HL-60 (cell line): ENCODE measurements around the gene SLC25A19.
"Not testable (repeated sequence)": the region's sequence is repeated elsewhere in the genome, so short reads cannot be mapped to it uniquely, and the experiment has no call there.

ENCODE experiments used
- DNase-seq, 2 experiments: peaks; one replicate each; pipeline ENCODE4 v3.0.0-alpha.2; 2010 to 2020; ENCODE audit warnings: low read depth in 1 of 2, low spot score in 1 of 2
- H3K27ac ChIP-seq: fragments of 250-450 bp; sonication (Bioruptor Pico); replicated peaks from 2 replicates; pipeline ENCODE4 v1.5.1; 2020; ENCODE audit warnings: mild to moderate bottlenecking, moderate library complexity
- H3K27me3 ChIP-seq: fragments of 250-450 bp; sonication (Bioruptor Pico); 2 replicates; pipeline ENCODE4 v1.5.1; 2021; ENCODE audit warnings: mild to moderate bottlenecking, moderate library complexity; ENCODE audit not compliant: insufficient read depth, poor library complexity, severe bottlenecking
- H3K4me3 ChIP-seq: replicated peaks from 2 replicates; pipeline ENCODE4 v1.5.1; 2011; ENCODE audit warnings: mild to moderate bottlenecking, control low read depth, low read length; ENCODE audit not compliant: insufficient read depth
- GABPA ChIP-seq: IDR thresholded peaks from 2 replicates; pipeline ENCODE4 v1.6.1; 2012; ENCODE audit warnings: low read depth
- POLR2AphosphoS5 ChIP-seq: IDR thresholded peaks from 2 replicates; pipeline ENCODE4 v1.6.1; 2012; ENCODE audit warnings: low read depth
- SPI1 ChIP-seq: IDR thresholded peaks from 2 replicates; pipeline ENCODE4 v1.6.1; 2012; ENCODE audit warnings: low read depth, mild to moderate bottlenecking, borderline replicate concordance
- TF ChIP-seq, protein P1 (sequence below): IDR thresholded peaks from 2 replicates; pipeline ENCODE4 v1.6.1; 2012; ENCODE audit warnings: low read depth; ENCODE audit not compliant: insufficient replicate concordance
- TF ChIP-seq, protein P2 (sequence below): IDR thresholded peaks from one replicate; pipeline ENCODE4 v1.5.1; 2011; ENCODE audit warnings: low read length, control low read depth, inconsistent platforms; ENCODE audit not compliant: insufficient read depth

Gene SLC25A19

DNA sequence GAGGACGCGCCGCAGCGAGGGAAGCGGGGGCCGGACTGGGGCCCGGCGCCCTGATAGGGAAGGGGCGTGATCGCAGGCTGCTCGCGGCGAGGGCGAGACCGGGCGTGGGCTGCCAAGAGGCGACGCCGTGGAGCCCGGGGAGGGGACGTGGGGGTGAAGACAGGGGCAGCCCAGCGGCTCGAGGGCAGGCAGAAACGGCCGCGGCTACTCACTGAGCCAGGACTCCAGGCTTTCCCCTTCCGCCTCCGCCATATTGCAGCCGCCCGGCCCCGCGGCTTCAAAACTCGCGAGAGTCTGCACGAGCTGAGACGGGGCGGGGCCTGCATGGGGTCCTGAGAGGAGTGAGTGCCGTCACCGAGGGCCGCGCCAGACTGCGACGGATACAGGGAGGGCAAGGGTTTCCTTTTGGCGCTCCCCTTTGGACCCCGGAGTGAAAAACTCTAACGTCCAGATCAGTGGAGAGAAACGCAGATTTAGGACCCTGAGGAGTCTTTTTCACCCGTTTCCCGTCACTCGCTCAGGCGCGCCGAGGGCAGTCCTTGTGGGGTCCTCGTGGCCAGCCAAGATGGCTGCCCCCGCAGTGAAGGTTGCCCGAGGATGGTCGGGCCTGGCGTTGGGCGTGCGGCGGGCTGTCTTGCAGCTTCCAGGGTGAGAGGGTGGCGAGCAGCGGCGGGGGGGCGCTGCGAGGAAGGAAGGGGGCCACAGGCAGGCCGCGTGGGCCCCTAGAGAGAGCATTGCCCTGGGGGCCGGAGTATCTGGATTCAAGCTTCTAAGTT lies 27.7 kb downstream of the SLC25A19 start, which contains the start of the genes GGA3 and MRPS7:
GGA3 (minus strand) TSS at position 271 of the 776 bp plus-strand sequence; CDS start at position 252, 19 bp downstream.
MRPS7 (plus strand) TSS at position 544 of the 776 bp plus-strand sequence; CDS start at position 566, 22 bp downstream.
- peak within 1 kb of the TSS; percentile 80 for H3K4me3 ChIP-seq
- DNase-seq, result peak; percentile 89 to 95
- peak within 1 kb of the TSS; percentile 100 for H3K27ac ChIP-seq
- no peaks in the 10 kb centered on the region for H3K27me3 ChIP-seq
- no peak for TF ChIP-seq GABPA
- peak; percentile 72 for TF ChIP-seq POLR2AphosphoS5
- TF ChIP-seq, protein P1, sequence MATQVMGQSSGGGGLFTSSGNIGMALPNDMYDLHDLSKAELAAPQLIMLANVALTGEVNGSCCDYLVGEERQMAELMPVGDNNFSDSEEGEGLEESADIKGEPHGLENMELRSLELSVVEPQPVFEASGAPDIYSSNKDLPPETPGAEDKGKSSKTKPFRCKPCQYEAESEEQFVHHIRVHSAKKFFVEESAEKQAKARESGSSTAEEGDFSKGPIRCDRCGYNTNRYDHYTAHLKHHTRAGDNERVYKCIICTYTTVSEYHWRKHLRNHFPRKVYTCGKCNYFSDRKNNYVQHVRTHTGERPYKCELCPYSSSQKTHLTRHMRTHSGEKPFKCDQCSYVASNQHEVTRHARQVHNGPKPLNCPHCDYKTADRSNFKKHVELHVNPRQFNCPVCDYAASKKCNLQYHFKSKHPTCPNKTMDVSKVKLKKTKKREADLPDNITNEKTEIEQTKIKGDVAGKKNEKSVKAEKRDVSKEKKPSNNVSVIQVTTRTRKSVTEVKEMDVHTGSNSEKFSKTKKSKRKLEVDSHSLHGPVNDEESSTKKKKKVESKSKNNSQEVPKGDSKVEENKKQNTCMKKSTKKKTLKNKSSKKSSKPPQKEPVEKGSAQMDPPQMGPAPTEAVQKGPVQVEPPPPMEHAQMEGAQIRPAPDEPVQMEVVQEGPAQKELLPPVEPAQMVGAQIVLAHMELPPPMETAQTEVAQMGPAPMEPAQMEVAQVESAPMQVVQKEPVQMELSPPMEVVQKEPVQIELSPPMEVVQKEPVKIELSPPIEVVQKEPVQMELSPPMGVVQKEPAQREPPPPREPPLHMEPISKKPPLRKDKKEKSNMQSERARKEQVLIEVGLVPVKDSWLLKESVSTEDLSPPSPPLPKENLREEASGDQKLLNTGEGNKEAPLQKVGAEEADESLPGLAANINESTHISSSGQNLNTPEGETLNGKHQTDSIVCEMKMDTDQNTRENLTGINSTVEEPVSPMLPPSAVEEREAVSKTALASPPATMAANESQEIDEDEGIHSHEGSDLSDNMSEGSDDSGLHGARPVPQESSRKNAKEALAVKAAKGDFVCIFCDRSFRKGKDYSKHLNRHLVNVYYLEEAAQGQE, result peak; percentile 55
- no peak for TF ChIP-seq SPI1
- TF ChIP-seq, protein P2, sequence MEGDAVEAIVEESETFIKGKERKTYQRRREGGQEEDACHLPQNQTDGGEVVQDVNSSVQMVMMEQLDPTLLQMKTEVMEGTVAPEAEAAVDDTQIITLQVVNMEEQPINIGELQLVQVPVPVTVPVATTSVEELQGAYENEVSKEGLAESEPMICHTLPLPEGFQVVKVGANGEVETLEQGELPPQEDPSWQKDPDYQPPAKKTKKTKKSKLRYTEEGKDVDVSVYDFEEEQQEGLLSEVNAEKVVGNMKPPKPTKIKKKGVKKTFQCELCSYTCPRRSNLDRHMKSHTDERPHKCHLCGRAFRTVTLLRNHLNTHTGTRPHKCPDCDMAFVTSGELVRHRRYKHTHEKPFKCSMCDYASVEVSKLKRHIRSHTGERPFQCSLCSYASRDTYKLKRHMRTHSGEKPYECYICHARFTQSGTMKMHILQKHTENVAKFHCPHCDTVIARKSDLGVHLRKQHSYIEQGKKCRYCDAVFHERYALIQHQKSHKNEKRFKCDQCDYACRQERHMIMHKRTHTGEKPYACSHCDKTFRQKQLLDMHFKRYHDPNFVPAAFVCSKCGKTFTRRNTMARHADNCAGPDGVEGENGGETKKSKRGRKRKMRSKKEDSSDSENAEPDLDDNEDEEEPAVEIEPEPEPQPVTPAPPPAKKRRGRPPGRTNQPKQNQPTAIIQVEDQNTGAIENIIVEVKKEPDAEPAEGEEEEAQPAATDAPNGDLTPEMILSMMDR, result no peak

GRCh38 chr17:75260641-75261335 lies 28.4 kb downstream of the SLC25A19 start:
- no peaks in the 10 kb centered on the region for H3K27me3 ChIP-seq
- H3K4me3 ChIP-seq, result peak overlapping the region; percentile 80
- TF ChIP-seq, protein P2, result no peak
- TF ChIP-seq POLR2AphosphoS5 (no peak), SPI1 (no peak), GABPA (no peak)
- TF ChIP-seq, protein P1, result no peak
- no peak for DNase-seq
- H3K27ac ChIP-seq, result peak overlapping the region; percentile 100

- not testable (repeated sequence) for H3K4me3 ChIP-seq, H3K27ac ChIP-seq, DNase-seq, H3K27me3 ChIP-seq
These were observed 32.0 kb downstream of the SLC25A19 start for GRCh38 chr17:75257228-75257627.

DNA sequence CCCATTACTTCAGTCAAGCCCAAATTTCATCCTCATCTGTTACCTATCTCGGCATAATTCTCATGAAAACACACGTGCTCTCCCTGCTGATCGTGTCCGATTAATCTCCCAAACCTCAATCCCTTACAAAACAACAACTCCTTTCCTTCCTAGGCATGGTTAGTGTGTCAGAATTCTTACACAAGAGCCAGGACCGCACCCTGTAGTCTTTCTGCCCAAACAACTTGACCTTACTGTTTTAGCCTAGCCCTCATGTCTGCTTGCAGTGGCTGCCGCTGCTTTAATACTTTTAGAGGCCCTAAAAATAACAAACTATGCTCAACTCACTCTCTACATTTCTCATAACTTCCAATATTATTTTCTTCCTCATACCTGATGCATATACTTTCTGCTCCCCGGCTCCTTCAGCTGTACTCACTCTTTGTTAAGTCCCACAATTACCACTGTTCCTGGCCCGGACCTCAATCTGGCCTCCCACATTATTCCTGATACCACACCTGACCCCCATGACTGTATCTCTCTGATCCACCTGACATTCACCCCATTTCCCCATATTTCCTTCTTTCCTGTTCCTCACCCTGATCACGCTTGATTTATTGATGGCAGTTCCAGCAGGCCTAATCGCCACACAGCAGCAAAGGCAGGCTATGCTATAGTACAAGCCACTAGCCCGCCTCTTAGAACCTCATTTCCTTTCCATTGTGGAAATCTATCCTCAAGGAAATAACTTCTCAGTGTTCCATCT lies 33.1 kb downstream of the SLC25A19 start:
- not testable (repeated sequence) for H3K27me3 ChIP-seq, H3K4me3 ChIP-seq, DNase-seq, H3K27ac ChIP-seq
